Endometrial microvascular endothelial cells (primary cell): ENCODE data around the gene KPNA4. TPM values are rescaled to one million over a fixed set of nuclear protein-coding genes. Genes with fewer than 3 reads are reported as not detected.
"Not testable (repeated sequence)": the region's sequence is repeated elsewhere in the genome, so short reads cannot be mapped to it uniquely, and the experiment has no call there.

Source experiments
- in situ Hi-C: cut with HindIII; loops from 2 replicates; pipeline ENCODE4 v1.10.0; 2017; ENCODE audit warnings: low sequenced_read_pairs, low pct_unique_long_range_greater_than_20kb; ENCODE audit errors: inconsistent ontology term
- total RNA-seq: library from RNA; depleted of rRNA; stranded (reverse); fragments of >200 nt; gene quantifications from one replicate; pipeline ENCODE4 v1.2.3, GENCODE V29; 2015; ENCODE audit errors: inconsistent ontology term

KPNA4 gene
- total RNA-seq, 1 donor from 2014 or later: 50.3 TPM

DNA sequence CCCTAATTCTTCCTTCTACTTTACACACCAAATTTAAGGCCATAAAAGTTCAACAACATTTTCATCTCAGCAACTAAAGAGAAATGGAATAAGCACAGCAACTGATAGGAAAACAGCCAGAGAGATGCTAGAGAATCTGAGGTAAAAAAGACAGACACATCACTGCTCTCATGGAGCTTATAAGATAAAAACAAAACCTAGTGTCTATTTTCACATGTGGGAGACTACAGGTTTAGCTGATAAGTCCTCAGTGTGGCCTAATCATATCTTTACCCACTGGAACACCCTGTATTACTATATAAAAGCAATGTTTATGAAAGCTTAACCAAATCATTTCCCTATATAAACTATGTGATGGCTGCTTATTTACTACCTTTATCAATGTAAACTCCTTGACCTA is 33.0 kb downstream of the KPNA4 start:
- in situ Hi-C loops: no loop called here

DNA sequence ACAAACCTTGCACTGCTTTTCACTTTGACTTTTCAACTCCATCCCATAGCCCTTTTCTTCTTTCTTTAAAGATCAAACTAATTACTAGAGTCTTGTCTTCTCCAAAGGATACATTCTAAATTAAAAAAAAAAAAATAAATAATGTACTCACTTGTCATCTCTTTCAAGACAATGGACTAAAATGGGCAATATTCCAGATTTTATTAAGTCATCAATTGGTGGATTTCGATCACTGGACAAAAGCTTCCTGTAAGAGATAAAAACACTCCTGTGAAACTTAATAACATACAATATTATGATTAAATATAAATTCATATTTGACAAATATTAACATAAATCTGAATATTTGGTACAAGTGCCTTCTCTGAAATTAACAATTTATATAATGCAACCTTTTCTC is 34.1 kb downstream of the KPNA4 start:
- in situ Hi-C loops: no loop called here

DNA sequence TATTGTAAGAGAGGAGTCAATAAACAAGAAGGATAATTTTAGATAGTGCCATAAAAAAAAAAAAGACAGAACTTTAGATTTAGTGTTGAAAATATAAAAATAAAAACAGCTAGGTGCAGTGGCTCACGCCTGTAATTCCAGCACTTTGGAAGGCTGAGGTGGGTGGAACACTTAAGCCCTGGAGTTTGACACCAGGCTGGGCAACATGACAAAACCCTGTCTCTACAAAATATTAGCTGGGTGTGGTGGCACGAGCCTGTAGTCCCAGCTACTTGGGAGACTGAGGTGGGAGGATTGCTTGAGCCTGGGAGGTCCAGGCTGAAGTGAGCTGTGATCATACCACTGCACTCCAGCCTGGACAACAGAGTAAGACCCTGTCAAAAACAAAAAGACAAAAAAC is 49.0 kb downstream of the KPNA4 start:
- in situ Hi-C loops: not testable (repeated sequence)

DNA sequence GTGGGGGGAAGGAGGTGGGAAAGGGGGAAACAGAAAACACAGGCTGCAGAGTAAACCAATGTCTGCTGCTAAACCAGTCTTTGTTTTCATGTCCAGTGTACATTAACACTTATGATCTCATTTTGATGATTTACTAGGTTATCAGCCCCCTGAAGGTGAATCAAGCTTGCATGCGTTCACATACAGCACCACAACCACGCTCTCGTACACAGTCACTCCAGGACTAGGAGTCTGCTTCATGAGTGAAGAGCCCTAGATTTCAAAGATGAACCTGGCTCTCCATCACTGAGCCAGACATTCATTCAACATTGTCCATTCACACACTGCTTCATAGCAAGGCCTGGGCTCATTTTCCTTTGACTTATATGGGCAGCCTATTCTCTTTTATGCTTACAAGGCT is 64.0 kb downstream of the KPNA4 start:
- in situ Hi-C loops: no loop called here

DNA sequence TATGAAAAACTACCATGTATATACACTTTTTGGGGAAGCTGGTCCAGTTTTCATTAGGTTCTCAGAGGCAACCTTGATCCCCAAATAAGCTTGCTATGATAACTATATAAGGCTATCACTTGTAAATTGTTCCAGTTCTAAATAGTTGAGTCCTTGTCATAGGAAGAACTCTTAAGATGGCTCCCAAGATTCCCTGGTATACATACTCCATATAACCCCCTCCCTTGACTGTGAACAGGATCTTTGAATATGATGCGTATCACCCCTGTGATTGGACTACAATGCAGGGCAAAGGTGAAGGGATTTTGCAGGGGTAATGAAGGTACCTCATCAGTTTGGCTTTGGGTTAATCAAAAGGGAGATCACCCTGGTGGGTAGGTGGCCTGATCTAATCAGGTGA is 67.2 kb downstream of the KPNA4 start:
- in situ Hi-C loops: no loop called here

DNA sequence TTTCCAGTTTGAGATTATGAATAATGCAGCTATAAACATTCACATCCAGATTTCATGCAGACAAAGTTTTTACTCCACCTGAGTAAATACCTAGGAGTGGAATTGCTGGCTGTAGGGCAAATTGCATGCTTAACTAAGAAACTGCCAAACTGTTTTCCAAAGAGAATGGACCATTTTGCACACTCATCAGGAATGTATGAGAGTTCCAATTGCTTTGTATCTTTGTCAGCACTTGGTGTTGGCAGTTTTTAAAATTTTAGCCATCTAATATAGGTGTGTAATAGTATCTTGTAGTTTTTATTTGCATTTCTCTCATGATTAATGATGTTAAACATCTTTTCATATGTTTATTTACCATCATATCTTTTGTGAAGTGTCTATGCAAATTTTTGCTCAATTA is 75.2 kb downstream of the KPNA4 start:
- in situ Hi-C loops: no loop called here

DNA sequence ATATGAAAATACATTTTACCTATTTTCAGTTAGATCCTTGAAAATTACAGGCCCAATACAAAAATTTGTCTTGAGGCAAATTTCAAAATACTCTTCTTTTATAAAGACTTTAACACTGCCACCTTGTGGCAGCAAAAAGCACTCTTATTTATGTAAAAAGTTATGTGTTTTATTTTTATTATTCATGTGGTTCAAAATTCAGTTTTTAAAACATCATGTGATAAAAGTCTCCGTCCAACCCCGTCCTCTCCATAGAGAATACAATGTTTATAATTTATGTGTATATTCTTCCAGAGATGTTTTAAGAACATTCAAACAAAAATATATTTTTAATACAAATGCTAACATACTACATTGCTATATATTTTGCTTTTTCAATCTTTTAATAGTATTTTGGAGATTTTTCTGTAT is 78.9 kb downstream of the KPNA4 start:
- in situ Hi-C loops: no loop called here

DNA sequence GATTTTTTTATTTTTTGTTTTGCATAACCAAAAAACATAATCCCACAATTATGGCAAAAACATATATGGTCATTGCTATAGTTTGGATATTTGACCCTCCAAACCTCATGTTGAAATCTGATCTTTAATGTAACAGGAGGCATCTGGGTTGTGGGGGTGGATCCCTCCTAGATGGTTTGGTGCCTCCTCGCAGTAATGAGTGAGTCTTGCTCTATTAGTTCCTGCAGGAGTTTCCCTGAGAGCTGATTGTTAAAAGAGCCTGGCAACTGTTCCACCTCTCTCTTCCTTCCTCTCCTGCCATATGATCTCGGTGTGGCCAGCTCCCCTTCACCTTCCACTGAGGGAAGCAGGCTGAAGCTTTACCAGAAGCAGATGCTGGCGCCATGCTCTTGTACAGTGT is 82.6 kb downstream of the KPNA4 start:
- in situ Hi-C loops: no loop called here

DNA sequence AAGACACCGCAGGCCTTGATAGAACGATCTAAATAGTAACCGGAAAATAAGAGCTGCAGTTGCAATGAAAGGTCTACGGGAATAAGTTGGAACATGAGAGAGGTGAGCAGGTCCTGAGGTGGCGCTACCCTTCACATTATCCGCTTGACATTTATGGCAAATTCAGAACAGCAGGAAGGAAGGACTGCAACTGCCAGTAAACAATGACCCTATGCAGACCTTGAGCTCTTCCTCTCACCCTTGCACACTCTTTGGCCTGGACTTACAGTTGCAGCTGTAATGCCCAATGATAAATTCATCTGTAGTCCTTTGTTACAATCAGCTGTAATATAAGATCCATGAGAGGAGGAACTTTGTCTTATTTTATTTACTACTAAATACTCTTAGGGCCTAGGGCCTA is 83.5 kb downstream of the KPNA4 start:
- in situ Hi-C loops: no loop called here

DNA sequence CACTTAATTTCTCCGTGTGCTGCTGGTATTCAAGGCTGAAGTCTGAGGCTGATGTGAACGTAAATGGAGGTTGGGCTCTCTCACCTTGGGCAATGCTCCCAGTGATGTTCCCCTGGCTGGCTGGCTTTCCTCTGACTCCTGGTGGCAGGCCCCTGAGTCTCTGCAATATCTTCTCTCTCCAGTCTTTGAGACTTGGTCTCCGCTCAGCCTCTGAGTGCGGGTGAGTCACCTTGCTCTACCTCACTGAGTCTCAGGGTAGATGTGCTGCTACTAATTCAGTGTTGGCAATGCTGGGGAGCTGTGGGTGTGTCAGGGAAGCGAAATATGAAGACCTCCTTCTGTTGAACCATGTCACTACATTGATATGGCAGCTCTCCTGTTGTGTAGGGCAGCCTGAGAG is 84.4 kb downstream of the KPNA4 start:
- in situ Hi-C loops: no loop called here

DNA sequence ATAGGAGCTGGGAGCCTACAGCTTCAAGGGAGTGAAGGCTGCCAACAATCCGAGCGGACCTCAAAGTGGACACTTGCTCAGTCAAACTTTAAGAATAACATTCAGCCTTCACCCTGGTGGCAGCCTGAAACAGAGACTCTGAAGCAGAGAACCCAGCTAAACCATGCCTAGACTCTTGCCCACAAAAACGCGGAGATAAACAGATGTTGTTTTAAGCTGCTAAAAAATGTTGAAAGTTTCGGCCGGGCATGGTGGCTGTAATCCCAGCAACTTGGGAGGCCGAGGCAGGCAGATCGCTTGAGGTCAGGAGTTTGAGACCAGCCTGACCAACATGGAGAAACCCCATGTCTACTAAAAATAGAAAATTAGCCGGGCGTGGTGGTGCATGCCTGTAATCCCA is 86.0 kb downstream of the KPNA4 start:
- in situ Hi-C loops: no loop called here

DNA sequence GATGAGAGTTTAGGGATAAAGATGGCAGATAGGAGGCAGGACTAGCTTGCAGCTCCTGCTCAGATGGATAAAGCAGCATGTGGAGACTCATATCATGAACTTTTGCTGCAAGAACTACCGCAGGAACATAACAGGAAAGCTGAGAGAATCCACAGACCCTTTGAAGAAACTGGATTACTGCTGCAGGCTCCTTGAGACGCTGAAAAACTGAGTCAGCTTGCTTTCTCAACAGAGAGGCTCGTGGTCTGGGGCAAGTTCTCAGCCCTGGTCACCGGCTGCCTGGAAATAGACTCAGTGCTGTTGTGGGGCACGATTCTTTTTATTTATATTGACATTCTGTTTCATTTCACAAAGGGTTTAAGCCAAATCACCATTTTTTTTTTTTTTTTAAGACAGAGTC is 87.0 kb downstream of the KPNA4 start:
- in situ Hi-C loops: no loop called here

DNA sequence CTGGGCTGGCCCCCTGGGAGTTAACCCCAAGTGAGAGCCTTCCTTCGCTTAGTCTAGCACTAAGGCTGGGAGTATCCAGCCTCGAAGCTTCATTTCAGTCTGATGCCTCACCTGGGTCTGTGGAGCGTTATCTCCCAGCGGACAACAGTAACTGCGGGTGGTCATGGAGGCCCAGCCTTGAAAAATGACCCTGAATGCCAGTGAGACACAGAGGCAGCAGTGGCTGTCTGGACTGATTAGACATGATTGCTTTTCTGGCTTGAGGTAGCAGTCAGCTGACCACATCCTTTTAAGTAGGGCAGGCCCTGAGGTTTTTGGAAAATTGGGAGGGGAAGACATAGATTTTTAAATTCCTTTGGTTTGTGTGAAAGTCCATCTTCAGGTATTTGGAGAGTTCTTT is 87.6 kb downstream of the KPNA4 start:
- in situ Hi-C loops: no loop called here

DNA sequence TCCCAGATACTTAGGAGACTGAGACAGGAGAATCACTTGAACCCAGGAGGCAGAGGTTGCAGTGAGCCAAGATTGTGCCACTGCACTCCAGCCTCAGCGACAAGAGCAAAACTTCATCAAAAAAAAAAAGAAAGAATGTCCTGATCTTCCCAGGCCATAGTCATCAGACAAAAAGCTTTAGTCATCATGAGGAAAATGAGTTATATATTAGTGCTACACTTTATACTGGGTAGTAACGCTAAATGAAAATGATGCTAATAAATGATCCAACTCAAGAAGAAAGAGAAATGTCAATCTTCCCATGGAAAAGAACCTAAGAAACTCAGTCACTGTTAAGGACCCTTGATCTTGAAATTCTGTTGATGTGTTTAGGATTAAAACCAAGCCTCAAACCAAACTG is 89.5 kb downstream of the KPNA4 start:
- in situ Hi-C loops: no loop called here

DNA sequence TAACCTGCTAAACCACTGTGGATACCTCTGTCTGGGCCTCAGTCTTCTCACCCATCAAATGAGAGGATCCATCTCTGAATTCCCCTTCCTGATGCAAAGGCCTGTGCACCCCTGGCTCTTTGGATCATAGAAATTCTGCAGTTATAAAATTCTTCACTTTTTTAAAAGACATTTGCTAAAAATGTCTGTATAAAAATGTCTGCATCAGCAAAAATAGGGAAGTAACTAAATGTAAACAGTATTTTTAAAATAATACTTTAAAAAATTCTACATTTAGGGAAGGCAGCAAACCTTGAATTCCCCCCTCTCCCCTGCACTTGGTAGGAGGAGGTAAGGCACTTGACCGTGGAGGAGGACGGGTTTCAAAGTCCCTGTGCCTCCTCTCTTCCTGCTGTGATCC is 90.2 kb downstream of the KPNA4 start:
- in situ Hi-C loops: no loop called here

DNA sequence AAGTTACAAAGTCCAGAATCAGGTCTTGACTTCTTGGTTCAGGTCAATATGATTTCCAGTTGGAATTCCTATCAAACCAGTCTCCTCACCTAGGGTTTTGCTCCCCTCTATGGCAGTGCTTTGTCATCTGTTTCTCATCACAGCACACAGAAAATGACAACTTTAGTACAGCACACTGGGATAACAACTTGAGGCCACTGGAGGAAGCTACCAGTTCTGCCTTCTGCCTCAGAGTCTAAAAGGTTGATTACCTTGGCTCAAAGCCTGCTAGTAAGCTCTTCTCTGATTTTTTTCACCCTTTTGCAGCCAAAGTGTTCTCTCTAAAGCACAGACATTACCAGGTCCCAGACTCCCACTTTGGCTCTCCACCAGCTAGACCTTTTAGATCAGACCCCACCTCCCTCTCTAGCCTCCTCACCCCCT is 90.9 kb downstream of the KPNA4 start:
- in situ Hi-C loops: no loop called here

DNA sequence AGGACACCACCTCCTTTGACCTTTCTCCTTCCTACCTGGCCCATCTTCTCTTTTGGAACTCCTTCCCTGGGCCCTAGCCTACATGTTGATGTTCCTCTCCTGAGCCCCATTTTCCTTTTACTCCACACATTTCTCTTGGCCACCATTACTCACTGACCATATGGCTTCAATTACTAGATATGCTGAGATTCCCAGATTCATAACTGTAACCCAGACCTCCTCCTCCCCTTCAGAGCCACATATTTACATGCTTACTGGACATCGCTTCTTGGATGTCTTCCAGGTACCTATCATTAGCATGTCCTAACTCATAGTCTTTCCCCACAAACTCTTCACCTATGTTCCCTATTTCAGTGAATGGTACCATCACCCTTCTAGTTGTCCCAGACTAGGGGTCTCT is 91.4 kb downstream of the KPNA4 start:
- in situ Hi-C loops: no loop called here

DNA sequence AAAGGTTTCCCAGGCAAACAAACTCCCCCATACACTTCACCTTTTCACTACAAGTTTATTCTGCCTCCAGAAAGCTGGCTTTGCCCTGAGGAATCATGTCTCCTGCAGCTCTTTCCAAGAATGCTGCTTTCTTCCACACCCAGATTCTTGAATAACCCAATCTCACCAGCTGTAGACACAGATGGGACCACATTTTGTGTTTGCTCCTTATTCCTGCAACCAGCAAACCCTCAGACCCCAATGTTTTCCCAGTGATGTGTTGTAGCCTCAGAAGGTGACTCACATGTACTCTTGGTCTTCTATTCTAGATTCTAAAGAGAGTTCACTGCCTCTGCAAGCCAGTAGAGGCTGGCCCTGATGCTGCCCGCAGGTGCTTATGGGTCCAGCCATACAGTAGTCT is 92.2 kb downstream of the KPNA4 start:
- in situ Hi-C loops: no loop called here

DNA sequence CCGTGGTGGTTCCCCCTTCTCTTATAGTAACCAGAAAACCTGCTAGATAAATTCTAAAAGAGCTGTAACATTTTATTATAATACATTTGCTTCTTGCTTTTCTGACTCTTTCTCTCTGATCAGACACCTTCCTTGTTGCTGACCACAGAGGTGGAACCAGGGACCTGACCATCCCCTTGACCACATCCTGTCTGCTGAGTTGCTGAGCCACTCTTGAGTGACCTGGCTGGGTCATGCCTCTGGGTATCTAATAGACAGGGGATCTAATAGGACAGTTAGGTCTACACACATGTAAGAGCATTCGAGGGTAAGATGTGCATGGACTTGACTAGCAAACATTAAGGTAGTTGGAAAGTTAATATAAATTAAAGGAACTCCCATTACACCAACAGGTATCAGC is 93.0 kb downstream of the KPNA4 start:
- in situ Hi-C loops: no loop called here

DNA sequence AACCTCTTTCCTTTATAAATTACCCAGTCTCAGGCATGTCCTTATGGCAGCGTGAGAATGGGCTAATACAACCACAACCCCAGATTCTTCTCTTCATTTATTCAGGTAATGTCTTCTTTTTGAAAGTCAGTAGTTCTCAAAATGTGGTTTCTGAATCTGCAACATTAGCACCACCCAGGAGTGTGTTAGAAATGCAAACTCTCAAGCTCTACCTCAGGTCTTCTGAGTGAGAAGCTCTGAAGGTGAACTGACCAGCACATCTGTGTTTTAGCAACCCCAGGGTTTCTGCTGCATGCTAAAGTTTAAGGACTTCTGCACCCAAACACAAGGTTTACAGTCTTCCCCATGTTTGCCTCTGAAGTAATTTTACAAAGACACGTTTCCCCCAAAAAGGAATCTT is 93.5 kb downstream of the KPNA4 start:
- in situ Hi-C loops: no loop called here

DNA sequence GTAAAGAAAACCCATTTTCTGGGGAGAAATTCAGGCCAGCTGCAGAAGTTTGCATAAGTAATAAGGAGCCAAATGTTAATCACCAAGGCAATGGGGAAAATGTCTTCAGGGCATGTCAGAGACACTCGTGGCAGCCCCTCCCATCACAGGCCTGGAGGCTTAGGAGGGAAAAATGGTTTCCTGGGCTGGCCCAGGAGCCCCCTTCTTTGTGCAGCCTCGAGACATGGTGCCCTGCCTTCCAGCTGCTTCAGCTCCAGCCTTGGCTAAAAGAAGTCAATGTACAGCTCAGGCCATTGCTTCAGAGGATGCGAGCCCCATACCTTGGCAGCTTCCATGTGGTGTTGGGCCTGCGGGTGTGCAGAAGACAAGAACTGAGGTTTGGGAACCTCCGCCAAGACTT is 95.2 kb downstream of the KPNA4 start:
- in situ Hi-C loops: no loop called here

DNA sequence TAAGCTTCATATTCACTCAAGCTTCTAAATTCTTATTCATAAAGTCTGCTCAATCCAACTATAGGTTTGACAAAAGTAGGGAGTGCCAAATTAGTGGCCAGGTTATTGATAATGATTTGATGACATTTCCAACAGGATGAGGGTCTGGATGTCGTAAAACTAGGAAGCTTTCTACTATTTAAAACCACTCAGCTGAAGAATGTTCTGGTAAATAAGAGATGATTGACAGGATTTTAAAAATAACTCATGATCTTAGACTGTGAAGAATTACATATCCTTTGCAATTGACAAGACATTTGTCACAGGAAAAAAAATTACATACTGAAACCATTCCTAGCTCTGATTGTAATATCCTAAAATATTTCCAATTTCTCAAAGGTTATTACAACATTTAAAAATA is 100.4 kb downstream of the KPNA4 start:
- in situ Hi-C loops: no loop called here
